HT-29 (cell line): Measurements from ENCODE around the gene VIPR2. TPM values are rescaled to one million over a fixed set of nuclear protein-coding genes. Genes with fewer than 3 reads are reported as not detected.
"Not testable (repeated sequence)": the region's sequence is repeated elsewhere in the genome, so short reads cannot be mapped to it uniquely, and the experiment has no call there.

Experiments
- DNase-seq: peaks from one replicate; pipeline ENCODE4 v3.0.0-alpha.2; 2015; ENCODE audit warnings: low spot score
- total RNA-seq: library from RNA; depleted of rRNA; stranded (reverse); fragments of >200 nt; shearing (Covaris generic); gene quantifications from 2 replicates; pipeline ENCODE4 v1.2.3, GENCODE V29; 2014; rRNA removed

VIPR2 gene, protein sequence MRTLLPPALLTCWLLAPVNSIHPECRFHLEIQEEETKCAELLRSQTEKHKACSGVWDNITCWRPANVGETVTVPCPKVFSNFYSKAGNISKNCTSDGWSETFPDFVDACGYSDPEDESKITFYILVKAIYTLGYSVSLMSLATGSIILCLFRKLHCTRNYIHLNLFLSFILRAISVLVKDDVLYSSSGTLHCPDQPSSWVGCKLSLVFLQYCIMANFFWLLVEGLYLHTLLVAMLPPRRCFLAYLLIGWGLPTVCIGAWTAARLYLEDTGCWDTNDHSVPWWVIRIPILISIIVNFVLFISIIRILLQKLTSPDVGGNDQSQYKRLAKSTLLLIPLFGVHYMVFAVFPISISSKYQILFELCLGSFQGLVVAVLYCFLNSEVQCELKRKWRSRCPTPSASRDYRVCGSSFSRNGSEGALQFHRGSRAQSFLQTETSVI
- total RNA-seq: not detected in 2 replicates

DNA sequence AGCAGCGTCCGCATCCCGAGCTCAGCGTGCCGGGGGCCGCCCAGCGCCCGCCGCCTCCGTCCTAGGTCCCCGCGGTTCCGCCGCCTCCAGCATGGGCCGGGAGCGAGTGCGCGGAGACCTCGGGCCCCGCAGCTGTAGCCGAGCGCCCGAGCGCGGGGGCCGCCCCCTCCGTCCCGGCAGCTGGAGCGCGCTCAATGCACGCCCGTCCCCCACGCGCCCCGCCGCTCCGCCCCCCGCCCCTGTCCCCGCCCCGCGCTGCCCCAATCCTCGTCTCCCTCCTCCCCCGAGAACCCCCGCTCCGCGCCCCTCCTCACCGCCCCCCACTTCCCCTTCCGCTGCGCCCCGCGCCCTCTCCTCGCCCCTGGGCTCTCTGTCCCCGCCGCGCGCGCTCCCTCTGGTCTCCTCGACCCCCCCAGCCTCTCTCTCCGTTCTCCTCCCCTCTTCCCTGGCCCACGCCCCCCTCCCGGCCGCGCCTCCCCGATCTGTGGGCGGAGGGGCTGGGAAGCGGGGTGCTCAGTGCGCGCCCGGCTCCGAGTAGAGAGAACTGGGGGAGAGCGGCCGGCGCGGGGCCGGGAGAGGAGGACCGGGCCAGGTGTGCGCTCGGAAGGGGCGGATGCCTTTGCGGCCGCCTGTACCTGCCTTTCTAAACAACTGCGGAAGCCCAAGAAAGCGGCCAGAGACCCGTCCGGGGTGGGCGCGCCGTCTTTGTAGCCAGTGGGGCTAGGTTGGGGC lies at the start of gene VIPR2:
Gene VIPR2 (minus strand): TSS at position 110 of the 732 bp plus-strand sequence. CDS start 96 bp downstream, at position 14.
- DNase-seq: no peak

DNA sequence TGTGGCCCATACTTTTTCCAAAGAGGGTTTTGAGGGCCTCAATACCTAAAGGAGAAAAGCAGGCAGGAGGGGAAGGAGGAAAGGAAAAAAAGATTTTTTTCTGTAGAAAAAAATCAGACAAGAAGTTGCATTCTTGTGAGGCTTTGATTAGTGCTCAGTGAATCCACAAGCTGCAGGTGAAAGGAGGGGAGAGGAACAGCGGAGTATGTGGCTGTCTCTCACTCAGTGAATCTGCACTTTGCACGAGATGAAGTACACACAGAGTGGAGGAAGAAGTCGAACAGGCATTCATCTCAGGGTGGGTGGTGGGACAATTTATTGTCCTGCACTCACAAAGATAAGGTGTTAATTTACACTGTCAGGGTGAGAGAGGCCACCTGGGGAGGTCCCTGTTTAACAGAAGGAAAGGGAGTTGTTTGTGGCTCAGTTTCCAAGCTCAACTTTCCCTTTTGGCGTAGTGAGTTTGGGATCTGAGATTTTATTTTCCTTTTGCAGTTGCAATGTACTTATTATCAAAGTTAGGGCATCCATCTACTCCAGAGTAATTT lies 49.0 kb upstream of the VIPR2 start:
- DNase-seq: no peak

DNA sequence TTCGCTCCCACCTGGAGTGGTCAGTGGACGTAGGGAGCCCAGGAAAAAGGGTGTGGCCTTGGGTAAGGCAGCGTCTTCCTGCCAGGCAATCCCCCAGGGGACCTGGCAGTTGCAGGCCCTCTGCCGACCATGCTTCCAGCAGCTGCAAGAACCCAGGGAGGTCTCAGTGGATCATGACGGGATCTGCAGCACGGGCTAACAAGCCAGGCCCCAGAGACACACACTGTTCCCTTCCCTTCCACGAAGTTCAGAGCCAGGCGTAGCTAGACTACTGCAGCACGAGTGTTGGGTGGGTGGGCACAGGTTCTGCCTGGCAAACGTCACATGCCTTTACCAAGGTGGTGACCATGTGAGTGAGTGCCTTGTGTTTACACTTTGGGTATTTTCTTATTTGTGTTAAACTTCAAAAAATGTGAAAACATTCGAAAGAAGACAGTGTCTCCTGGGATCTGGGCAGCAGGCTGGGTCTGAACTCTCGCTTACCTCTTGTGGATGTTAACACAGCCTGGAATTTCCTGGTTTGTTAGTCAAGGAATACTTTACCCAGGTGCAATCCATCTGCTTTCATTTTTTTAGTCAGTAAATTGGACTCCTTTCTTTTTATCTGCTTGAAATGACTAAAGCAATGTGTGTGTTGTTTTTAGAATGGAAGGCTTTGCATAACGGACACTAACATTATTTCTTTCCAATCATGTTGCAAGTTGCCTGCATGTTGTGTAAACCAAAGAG lies 48.2 kb upstream of the VIPR2 start:
- DNase-seq: no peak

DNA sequence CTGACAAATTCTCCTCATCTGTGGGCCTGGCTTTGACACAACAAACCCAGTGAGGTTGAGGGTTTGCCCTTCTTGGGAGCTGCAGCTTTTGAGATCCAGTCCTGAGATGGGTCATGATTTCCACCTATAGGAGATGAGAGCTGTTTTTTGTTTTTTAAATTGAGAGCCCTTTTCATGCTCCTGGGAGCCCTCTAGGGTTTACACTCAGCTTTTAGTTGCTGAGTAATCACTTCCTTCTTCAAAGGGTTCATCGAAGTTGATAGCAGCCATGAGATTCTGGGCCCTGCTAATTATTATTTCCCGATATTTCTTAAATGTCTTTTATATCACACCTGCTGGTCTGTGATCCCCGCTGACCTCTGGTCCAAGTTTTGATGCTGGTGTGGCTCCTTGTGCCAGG lies 47.3 kb upstream of the VIPR2 start:
- DNase-seq: no peak

DNA sequence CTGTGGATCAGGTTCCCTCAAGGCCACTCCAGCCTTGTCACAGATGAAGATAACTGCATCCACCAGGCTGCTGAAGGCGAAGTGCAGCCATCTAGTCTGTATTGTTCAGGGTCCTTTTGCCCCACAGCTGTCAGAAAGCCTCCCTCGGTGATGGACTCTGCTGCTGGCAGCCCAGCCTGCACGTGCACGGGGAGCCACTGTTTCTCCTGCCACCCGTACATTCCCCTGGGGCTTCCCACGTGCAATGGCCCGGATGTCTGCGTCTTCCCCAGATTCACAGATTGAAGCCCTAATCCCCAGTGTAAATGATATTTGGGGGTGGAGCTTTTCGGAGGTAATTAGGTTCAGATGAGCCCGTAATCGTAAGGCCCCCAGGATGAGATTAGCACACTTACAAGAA lies 46.6 kb upstream of the VIPR2 start:
- no peak for DNase-seq

DNA sequence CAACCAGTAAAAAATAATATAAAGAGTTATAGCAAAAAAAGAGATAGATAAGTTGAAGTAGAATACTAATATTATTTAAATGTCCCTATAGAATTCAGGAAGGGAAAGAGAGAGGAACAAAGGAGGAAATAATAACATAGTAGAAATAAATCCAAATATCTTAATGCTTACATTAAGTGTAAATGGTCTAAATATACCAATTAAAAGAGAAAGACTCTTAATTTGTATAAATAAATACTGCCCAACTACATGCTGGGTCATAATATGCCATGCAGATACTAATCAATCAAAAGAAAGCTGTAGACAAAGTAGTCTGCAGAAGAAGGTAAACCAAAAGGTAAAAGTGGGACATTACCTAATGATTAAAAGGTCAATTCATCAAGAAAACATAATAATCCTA lies 43.3 kb upstream of the VIPR2 start:
- no peak for DNase-seq

DNA sequence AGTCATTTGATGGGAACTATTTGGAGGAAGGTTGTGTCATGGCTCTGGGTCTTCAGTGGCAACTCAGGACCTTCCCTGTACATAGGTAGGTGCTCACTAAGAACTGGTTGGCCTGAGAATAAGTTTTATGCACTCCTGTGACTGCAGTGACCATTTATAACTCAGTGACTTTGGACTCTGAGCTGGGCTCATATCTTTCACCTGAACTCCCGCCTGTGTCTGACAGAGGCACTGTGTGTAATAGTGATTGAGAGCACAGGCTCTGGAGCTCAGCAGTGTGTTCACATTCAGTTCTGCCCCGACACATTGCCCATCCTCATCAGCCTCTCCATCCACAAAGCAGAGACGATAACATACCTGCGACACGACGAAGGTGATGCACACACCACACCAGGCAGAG lies 34.6 kb upstream of the VIPR2 start:
- DNase-seq: no peak

DNA sequence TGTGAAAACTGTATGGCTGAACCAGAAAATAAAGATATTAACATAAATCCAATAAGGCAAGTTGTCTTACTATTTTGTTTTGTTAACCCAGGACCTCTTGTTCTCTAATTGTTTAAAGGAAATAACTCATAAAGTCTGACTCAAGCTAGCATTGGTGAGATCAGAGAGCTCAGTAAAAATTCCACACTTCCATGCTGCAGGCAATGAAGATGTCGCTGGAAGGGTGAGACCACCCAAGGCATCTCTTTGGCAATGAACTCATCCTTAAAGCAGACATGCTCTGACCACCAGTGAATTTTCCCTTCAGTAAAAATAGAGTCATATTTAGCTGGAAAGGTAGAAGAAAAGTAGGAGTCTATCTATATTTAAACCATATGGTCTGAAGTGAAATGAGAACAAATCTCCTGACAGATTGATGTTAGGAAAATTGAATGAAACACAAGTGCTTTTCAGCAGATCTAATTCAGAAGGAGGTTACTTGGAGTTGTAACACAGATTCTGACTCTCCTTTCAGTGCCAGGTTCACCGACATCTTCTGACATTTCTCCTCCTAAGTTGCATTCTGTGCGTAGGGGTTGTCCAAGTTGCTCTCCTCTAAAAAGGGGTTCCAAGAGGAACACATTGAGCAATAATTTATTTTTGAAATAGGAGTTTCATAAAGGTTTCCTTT lies 32.8 kb upstream of the VIPR2 start:
- DNase-seq: no peak

DNA sequence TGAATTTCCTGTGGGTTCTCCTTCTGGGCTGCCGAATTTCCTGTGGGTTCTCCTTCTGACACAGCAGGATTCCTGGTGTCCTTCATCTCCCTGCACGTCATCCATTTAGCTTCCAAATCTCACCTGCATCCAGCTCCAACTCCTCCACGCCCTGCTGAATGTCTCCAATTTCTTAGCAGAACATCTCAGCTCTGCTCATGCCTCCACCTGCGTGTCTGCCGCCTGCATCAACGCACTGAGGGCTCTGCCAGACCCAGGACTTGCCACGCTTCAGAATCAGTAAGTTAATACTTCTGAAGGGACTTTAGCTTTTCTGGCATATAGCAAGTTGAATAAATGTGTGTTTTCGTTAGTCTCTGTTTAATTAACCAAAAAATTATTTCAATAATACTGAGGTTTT lies 31.1 kb upstream of the VIPR2 start:
- DNase-seq: no peak

DNA sequence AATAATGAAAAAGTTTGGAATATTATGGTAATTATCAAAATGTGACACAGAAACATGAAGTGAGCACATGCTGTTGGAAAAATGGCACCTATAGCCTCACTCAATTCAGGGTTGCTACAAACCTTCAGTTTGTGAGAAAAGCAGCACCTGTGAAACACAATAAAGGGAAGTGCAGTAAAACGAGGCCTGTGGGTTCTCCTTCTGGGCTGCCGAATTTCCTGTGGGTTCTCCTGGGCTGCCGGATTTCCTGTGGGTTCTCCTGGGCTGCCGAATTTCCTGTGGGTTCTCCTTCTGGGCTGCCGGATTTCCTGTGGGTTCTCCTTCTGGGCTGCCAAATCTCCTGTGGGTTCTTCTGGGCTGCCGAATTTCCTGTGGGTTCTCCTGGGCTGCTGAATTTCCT lies 30.4 kb upstream of the VIPR2 start:
- DNase-seq: not testable (repeated sequence)

DNA sequence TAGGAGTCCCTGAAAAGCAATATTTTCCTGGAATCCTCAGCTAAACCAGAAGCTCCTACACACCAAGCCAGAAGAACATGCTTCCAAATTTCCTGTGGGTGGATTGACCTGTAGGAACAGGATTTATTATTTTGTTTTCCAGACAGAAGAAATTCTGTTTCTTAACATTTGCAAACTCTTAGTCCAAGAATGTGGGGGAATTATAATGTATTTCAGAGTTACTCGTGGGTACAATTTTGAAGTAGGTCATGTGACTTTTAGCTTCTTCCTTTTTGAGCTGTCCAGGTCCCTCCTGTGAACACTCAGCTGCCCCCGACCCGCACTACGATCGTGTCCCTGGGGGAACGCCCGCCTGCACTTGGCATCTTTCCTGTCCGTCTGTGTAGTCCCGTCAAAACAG lies 27.7 kb upstream of the VIPR2 start:
- no peak for DNase-seq

DNA sequence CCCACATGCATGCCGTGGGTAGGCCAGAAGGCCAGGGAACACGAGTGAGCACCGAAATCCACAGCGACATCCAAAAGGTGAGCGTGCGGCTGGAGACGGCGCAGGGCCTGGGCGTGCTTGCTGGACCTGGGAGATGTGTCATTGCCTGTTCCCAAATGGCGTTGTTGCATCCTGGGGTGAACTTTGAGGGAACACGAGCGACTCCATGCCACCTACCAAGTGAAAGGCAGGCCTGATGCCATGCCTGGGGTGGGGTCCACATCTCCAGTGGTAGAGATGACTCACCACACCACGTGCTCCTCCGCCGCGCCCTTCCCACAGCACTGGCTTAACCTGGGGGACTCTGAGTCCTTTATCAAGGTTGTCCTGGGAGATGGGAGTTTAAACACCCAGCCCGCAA lies 24.7 kb upstream of the VIPR2 start:
- no peak for DNase-seq

DNA sequence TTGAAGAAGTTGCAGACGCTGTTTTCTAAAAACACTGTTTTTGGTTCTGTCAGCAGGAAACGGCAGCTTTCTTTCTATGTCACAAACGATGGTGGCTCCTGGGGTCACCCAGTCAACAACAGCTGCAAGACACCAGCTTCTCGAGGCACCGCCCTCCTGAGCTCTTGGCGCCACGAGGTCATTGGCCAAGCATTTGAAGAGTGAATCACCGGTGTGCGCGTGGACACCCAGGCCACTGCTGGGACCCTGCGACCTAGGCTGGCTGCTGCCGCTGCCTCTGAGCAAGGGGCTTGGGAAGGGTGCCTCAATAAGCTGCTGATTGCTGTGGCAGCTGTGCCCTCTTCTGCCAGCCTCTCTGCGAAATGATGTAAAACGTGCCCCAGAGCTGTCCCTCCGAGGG lies 22.5 kb upstream of the VIPR2 start:
- no peak for DNase-seq

DNA sequence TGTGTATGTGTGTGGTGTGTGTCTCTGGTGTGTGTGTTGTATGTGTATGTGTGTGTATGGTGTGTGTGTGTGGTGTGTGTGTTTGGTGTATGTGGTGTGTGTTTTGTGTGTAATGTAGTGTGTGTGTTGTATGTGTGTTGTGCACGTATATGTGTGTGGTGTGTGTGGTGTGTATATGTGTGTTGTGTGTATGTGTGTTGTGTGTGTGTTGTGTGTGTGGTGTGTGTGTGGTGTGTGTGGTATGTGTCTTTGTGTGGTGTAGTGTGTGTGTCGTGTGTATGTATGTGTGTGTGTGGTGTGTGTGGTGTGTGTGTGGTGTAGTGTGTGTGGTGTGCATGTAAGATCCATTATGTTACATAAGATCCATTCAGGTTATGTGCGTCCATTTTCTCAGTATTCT lies 21.9 kb upstream of the VIPR2 start:
- no peak for DNase-seq

DNA sequence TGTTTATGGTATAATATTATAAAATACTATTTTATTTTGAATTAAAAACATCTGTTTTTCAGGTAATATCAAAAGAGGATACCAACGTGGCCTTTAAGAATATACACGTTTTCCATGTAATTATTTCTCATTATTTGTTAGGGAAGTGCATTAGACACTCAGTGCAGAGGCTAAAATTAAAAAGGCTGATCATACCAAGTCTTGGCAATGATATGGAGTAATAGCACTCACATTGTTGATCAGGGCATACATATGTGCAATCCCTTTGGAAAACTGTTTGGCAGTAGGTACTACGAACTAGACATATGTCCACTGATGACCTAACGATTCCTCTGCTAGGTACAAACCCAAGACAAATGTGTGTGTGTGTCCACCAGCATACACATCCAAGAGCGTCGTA lies 20.7 kb upstream of the VIPR2 start:
- DNase-seq: no peak

DNA sequence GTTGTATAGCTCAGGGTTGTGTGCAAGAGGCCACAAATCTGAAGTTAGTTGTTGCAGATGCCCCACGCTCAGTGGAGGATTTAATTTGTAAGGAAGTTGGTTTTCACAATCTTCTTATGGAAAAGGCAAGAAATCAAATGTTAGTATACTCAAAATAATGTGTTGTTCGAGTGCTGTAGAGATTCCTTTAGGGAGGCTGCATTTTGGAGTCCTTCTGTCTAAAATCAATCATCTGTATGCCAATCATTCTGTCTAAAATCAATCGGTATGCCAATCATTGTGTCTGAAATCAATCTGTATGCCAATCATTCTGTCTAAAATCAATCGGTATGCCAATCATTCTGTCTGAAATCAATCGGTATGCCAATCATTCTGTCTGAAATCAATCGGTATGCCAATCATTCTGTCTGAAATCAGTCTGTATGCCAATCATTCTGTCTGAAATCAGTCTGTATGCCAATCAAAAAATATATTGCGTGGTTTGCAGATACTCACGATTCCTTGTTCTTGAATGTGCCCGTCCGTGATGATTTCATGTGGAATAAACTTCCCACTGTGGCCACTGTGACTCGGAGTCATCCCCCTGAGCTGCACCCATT lies 19.1 kb upstream of the VIPR2 start:
- not testable (repeated sequence) for DNase-seq

DNA sequence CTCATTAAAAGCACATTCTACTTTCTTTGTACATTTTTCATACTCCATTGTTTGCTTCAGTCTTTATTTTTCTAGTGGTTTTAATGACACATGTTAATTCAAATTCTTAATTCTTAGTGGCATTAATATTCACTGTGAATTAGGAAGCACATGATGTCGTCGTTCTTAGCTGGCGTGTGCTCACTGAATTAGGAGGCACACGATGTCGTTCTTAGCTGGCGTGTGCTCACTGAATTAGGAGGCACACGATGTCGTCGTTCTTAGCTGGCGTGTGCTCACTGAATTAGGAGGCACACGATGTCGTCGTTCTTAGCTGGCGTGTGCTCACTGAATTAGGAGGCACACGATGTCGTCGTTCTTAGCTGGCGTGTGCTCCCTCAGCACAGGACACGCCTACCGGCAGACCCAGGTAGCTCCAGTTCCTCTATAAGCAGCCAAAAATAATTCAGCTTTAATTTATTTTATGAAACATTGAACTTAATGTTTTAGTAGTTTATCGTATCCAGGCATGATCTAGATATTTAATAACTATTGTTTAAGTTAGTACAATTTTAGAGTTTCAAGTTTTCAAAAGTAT lies 17.5 kb upstream of the VIPR2 start:
- DNase-seq: not testable (repeated sequence)

DNA sequence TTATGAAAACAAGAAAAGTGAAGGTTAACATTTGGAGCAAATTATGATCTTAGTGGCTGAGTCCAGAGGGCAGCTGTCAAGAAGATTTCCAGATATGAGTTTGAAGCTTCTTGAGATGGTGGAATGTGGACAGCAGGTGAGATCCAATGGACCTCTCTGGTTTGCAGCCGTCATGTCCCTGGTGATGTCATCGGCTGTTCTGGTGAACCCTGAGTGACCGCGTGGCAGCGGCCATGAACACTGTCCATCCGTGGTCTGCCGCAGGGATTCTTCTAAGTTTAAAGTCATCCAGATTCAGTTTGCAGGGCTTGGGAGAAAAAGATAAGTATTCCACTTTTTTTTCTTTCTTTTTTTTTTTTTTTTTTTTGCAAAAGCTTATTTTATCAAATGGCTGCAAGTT lies 15.8 kb upstream of the VIPR2 start:
- DNase-seq: no peak

DNA sequence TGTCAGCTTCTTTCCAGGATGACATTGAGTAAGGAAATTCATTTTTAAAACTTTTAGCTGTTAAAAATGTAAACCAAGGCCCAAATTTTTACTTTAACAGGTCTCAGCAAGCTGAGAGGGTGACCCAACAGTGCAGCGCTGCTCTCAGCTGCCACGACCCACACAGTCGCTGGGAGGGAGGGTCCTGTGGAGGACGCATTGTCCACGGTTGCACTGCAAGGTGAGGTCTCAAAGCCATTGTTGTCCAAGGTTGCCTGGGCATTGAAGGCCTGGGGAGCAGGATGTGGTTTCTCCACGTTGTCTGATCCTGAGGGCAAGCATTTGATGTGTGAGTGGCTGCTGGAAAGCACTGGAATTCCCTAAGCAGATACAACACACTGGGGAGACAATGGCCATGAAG lies 15.1 kb upstream of the VIPR2 start:
- no peak for DNase-seq

DNA sequence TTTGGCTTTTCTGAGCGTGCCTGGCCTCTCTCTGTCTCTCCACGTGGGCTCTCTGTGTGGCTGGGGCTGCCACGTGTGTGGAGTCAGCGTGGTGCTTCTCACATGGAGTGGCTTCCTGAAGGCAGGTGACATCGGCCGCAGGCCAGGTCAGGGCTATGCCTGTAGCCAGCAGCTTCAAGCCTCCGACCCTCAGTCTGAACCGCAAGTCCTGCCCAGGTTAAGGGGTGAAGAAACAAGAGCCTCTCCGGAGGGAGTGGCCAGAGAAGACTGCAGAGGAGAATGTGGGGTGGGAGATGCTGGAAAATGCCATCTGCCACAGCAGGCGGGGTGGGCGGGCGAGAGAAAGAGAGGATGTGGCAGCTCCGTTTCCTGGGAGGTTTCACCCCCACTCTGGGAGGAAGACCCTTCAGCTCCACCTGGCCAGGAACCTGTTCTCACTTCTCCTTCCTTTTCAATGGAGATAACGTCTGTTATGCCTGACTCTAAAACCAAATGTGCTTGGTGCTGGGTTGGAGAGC lies 14.3 kb upstream of the VIPR2 start:
- DNase-seq: no peak
